Kidney epithelial cell (primary cell): ENCODE data around the gene SUGCT. TPM values are rescaled to one million over a fixed set of nuclear protein-coding genes. Genes with fewer than 3 reads are reported as not detected.
"Not testable (repeated sequence)": the region's sequence is repeated elsewhere in the genome, so short reads cannot be mapped to it uniquely, and the experiment has no call there.

ENCODE experiments used
- DNase-seq: peaks from one replicate; pipeline ENCODE4 v3.0.0-alpha.2; 2010; ENCODE audit warnings: low read depth
- H3K27me3 ChIP-seq: 2 replicates; pipeline ENCODE4 v1.6.0; 2011; ENCODE audit warnings: low read length; ENCODE audit not compliant: control insufficient read depth, insufficient read depth
- H3K36me3 ChIP-seq: 2 replicates; pipeline ENCODE4 v1.5.1; 2011; ENCODE audit warnings: low read length; ENCODE audit not compliant: control insufficient read depth, insufficient read depth
- H3K4me3 ChIP-seq: 2 replicates; pipeline ENCODE4 v1.5.1; 2011; ENCODE audit warnings: low read depth, mild to moderate bottlenecking, control low read depth, low read length
- total RNA-seq: library from RNA; depleted of rRNA; stranded (reverse); fragments of >200 nt; gene quantifications from 2 replicates; pipeline ENCODE4 v1.2.3, GENCODE V29; 2015
- TF ChIP-seq, protein P1 (sequence below): IDR thresholded peaks from 2 replicates; pipeline ENCODE4 v1.5.1; 2011; ENCODE audit warnings: mild to moderate bottlenecking, moderate library complexity, low read length, control low read depth, inconsistent platforms; ENCODE audit not compliant: insufficient read depth, poor library complexity, severe bottlenecking

The SUGCT gene
- total RNA-seq, 1 donor from 2014 or later, result 4.0 TPM

DNA sequence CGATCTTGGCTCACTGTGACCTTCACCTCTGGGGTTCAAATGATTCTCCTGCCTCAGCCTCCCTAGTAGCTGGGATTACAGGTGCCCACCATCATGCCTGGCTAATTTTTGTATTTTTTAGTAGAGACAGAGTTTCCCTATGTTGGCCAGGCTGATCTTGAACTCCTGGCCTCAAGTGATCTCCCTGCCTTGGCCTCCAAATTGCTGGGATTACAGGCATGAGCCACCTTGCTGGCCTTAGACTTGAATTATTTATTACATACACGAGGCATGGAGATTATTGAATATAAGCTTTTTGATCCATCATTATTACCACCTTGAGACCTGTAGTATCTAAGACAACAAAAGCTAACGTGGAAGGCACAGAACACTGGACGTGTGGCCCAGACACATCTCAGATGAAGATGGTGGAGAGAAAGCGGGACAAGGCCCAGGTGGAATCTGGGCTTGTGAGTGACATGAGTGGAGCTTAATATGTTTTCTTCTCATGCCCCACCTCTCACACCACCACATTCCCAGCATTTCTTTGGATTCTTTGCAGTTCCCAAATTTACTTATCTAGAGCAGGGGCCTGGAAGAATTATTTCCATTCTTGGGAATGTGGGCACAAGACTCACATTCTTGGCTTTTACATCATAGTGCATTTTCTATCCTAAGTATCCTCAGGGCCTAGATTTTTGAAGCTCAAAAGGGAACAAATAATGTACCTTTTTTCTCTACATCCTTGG lies 76.6 kb downstream of the SUGCT start:
- TF ChIP-seq, protein P1, sequence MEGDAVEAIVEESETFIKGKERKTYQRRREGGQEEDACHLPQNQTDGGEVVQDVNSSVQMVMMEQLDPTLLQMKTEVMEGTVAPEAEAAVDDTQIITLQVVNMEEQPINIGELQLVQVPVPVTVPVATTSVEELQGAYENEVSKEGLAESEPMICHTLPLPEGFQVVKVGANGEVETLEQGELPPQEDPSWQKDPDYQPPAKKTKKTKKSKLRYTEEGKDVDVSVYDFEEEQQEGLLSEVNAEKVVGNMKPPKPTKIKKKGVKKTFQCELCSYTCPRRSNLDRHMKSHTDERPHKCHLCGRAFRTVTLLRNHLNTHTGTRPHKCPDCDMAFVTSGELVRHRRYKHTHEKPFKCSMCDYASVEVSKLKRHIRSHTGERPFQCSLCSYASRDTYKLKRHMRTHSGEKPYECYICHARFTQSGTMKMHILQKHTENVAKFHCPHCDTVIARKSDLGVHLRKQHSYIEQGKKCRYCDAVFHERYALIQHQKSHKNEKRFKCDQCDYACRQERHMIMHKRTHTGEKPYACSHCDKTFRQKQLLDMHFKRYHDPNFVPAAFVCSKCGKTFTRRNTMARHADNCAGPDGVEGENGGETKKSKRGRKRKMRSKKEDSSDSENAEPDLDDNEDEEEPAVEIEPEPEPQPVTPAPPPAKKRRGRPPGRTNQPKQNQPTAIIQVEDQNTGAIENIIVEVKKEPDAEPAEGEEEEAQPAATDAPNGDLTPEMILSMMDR, result no peak
- no peaks in the 10 kb centered on the region for H3K36me3 ChIP-seq
- H3K27me3 ChIP-seq, result no peaks in the 10 kb centered on the region
- H3K4me3 ChIP-seq, result no peak overlapping the region
- no peak for DNase-seq

DNA sequence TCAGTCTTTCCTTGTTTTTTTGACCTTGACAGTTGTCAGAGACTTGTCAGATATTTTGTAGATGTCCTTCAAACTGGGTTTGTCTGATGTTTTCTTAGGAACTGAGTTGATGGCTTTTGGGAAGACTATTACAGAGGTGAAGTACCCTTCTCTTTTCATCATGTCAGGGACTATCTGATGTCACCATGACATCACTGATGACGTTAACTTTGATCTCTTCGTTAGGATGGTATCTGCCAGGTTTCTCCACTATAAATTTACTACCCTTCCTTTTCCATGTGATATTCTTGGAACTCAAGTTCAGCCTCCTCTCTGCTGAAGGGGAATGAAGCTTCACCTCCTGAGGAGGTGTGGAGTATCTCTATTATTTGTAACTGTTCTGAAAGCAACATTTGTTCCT lies 78.5 kb downstream of the SUGCT start:
- H3K36me3 ChIP-seq, result no peaks in the 10 kb centered on the region
- TF ChIP-seq, protein P1, result no peak
- no peaks in the 10 kb centered on the region for H3K27me3 ChIP-seq
- H3K4me3 ChIP-seq, result no peak overlapping the region
- DNase-seq, result no peak

DNA sequence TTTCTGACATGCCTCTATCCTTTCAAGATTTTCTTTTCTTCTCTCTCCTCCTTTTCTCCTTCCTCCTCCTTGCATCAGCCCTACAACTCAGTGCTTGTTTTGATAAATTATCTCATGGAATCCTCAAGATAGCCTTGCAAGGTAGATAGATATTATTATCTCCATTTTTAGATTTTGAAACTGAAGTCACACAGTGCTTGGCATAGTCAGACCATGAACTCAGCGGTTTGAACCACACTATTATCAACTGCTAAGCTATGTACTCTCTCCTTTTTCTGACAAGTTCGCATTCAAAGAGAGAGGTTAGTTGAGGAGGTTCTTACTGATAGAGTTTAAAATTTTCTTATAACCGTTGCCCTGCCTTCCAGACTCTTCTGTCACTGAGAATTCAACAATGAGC lies 79.1 kb downstream of the SUGCT start:
- Histone ChIP-seq H3K4me3 (no peak overlapping the region), H3K36me3 (no peaks in the 10 kb centered on the region), H3K27me3 (no peaks in the 10 kb centered on the region)
- DNase-seq, result no peak
- TF ChIP-seq, protein P1, result no peak

DNA sequence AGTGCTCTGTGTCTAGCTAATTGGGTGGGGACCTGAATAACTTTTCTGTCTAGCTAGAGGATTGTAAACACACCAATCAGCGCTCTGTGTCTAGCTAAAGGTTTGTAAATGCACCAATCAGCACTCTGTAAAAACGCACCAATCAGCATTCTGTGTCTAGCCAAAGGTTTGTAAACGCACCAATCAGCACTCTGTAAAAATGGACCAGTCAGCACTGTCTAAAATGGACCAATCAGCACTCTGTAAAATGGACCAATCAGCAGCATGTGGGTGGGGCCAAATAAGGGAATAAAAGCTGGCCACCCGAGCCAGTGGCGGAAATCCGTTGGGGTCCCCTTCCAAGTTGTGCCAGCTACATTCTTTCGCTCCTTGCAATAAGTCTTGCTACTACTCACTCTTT lies 83.8 kb downstream of the SUGCT start:
- H3K36me3 ChIP-seq, DNase-seq, H3K27me3 ChIP-seq, H3K4me3 ChIP-seq: not testable (repeated sequence)

DNA sequence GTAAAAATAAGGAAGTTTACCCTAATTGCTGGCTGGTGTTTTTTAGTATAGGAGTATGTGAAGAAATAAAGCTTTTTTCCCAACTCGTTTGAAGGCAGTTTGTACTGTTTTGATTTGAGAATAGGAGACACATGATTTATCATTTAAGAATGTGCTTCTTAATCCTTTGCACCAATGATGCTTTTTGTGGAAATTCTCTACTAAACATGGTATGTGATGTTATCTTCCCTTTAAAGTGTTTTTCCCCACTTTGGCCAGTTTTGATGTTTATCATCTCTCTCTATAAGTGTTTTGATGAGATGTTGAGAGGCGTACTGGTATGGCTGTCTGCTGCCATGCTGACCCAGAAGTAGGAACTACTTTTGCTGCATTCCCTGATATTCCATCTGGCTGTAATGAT lies 85.1 kb downstream of the SUGCT start:
- TF ChIP-seq, protein P1, result no peak
- Histone ChIP-seq H3K4me3 (no peak overlapping the region), H3K27me3 (no peaks in the 10 kb centered on the region), H3K36me3 (no peaks in the 10 kb centered on the region)
- no peak for DNase-seq

DNA sequence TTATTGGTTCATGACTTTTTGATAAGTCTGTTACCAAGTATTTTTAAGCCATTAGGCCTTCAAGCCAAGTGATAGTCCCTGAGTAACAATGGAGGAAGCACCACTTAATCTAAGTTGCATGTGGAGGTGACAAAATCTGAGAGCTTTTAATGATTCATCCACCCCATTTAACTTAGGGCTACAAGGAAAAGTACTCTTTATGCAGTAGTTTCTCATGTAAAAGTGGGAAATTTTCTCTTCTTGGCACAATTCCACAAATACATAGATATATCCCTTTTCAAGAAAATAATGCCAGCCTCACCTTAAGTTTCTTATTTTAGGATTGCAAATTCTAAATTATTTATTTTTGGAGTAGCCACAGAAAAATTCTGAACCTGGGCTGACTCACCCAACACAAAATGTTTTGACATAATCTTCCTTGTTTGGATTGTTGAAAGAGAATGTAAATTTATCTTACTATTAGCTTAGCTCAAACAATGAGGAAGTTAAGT lies 85.7 kb downstream of the SUGCT start:
- Histone ChIP-seq H3K36me3 (no peaks in the 10 kb centered on the region), H3K4me3 (no peak overlapping the region), H3K27me3 (no peaks in the 10 kb centered on the region)
- TF ChIP-seq, protein P1, result no peak
- no peak for DNase-seq
